C1 segment of cervical spinal cord (tissue), 14 donors: Measurements from ENCODE around the gene GALNT14.

Source experiments
- DNase-seq, 14 donors: peaks; one replicate each; lab custom pipeline; 2025; lab: John Stamatoyannopoulos, UW

The GALNT14 gene

DNA sequence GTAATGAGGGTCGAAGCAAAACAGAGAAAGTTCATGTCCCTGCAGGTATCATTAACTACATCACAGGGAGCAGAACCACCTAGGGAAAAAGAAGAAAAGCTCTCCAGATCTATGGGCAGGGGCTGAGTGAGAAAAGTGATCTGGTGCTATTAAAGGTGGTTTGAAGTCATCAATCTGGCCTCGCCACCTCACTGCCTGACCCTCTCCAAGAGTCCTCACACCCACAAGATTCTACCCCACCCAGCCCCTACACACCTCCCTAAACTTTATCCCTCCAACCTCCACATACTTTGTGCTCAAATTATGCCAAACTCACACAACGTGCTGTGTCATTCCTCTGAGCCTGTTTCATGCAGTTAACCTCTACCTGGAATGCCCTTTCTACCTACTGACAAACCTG lies 2.2 kb downstream of the GALNT14 start:
- no peak for DNase-seq

DNA sequence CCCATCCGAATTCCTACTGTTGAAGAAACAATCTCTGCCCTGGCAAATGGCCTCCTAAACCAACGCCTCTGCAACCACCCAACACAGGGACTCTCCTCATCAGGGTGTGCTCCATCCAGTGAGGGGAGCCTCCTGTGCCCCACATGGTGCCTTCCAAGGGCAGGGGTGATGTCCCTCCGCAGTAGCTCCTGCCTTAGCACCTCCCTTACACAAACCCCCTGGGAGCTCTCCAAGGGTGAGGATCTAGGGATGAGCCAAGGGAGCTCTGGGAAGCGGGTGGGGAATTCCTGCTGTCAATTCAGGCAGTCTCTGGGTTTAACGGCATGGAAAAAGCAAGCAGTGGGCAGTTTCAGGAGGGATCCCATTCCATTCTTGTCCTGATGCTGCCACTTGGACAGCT lies 3.8 kb downstream of the GALNT14 start:
- DNase-seq, result no peak

GRCh38 chr2:31132786-31133185 lies 5.5 kb downstream of the GALNT14 start:
- DNase-seq, result no peak

- no peak for DNase-seq
Observed at GRCh38 chr2:31131871-31132270, 6.4 kb downstream of the GALNT14 start.

DNA sequence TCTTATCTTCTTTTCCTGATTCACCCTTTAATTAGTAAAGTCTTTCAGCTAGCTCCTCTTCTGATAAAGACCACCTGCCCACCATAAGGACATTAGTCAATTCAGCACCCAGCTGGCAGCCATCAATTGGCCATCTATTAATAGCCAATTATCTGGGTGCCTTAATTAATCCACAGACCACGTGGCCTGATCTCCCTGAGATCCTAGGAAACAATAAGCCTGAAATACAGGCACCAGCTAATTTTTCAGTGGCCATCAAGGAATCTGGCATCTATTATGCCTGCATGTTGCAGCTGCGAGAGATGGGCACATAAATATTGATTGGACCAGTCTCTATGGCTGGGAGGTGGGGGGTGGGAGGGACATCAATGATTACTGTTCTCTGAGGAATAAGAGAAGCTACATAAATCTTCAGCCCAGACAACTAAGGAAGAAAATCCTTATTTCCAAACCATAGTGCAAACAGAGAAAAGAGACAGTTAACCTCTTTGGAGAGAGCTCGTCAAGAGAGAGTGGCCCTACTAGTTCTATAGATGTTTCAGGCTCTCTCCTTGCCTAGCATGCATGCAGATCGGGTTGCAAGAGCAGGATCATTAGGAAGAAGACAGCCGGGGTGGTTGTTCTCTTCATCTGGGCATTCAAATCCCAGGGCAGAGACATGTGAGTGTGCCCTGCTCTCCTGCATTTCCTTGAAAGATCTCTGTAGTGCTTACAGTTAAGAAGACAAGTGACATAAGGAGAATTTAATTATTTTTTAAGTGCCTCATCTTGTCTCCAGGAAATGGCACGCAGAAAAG lies 8.7 kb downstream of the GALNT14 start:
- no peak for DNase-seq

DNA sequence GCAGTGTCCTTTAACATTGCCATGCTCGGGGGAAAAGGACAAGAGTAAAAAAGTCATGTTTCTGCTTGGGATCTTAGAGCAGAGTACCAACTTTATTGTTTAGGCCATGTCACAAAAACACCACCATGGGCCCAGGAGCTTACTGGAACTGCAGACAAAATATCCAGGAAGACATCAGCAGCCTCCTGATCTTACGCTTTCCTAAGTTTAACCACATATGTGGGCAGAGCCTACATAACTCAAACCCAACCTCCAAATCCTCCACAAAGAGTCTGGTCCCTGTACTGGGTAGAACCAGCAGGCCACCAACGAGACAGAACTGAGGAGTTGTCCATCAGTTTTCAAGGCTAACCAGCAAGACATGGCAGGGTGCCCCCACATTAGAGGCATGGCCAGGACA lies 10.3 kb downstream of the GALNT14 start:
- DNase-seq, result no peak

DNA sequence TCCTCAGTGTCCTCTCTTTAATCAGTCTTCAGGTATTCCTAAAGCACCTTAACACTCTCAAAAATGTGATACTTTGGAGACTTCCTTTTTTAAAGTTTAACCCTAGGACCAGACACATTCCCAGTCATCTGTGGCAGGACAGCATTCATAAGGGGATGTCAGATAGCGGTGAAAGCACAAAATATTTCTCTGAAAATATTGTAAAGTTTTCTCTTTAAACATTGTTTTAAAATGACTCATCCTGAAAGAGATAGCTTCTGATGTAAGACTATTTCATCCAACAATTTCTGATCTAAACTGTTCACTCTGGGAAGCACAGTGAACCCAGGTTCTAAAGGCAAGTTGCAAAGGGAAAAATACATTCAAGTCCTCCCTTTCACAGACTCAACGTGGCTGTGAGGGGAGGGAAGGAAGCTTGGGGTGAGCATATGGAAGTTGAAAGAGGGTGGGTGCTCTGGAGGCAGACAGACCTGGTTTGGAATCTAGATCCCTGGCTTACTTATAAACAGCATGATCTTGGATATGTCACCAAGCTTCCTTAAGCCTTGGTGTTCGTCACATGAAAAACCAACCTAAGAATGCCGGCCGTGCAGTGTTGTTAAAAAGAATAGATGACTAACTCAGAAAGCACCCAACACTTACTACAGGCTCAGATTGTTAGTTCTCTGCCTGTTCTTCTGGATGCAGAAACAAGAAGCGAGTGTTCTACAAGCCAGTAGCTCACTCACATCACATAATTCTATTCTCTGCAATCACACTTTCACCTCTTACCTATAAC lies 12.1 kb downstream of the GALNT14 start:
- no peak for DNase-seq

- no peak for DNase-seq
Observed at GRCh38 chr2:31124904-31125303, 13.3 kb downstream of the GALNT14 start.

- no peak for DNase-seq
Observed at GRCh38 chr2:31122133-31122532, 16.1 kb downstream of the GALNT14 start.

DNA sequence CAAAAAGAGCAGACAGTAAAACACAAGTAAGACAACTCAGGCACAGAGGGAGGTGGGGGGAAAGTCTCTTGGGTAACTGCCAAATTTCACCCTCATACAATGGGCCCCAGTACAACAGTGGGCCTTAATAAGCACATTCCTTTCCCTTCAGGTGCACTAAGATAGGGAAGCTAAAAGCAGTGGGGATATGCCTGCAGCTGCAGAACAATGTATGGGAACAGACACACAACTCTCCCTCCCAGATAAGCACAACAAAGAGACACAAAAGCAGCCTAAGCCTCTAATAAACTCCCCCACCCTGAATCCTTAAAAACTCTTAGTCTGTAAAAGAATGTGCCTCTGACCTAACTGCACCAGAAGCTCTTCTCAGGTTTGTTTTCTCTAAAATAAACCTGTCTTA lies 24.5 kb downstream of the GALNT14 start:
- no peak for DNase-seq

DNA sequence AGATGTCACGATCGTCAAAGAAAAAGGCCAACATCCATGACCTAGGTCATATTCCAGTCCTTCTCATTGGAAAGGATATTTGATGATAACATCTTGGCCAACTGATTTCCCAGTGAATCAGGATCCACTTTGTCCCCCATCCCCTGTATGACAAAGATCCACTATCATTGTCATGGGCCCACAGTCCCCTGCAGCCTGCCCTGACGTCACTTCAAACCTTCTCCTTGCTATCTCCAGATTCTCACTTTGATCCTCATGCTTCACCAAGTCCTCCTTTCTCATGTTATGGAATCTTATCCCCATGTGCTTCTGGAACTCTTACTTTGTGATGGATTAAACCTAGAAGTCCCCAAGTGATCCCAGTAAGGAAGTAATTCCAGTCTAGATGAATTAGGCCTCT lies 25.7 kb downstream of the GALNT14 start:
- DNase-seq, result no peak

DNA sequence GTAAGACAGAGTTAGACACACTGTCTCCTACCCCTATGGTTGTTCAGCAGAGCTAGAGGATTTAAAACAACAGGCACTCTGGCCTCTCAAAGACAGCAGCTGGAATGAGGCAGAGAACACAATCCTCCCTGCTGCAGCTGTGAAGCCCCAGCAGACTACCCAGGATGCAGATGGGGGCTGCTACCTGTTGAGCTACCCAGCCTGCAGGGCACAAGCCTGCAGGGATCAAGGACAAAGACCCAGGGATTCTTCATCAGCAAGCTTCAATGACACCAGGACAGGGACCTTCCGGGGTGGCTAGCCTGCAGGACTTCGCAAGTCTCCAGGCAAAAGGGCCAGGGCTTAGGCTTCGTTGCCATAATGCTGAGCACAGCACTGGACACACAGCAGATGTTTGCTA lies 27.2 kb downstream of the GALNT14 start:
- DNase-seq, result no peak

DNA sequence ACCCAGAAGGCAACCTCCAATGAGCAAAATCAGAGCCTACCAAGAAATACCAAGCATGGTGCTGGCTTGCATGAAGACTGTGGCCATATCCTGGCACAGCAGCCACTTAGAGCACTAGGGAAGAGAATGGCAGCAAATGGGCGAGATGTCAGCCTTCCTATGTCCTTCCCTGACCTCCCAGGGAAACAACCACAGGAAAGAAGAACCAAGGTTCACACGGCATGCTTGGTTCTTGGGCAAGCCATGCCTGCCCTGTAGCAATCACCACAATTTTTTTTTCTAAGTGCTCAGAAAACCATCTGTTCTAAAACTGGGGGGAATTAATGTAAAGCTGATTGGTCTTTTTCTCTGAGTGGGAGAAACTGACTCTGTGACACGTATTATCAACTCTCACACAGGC lies 27.8 kb downstream of the GALNT14 start:
- no peak for DNase-seq

DNA sequence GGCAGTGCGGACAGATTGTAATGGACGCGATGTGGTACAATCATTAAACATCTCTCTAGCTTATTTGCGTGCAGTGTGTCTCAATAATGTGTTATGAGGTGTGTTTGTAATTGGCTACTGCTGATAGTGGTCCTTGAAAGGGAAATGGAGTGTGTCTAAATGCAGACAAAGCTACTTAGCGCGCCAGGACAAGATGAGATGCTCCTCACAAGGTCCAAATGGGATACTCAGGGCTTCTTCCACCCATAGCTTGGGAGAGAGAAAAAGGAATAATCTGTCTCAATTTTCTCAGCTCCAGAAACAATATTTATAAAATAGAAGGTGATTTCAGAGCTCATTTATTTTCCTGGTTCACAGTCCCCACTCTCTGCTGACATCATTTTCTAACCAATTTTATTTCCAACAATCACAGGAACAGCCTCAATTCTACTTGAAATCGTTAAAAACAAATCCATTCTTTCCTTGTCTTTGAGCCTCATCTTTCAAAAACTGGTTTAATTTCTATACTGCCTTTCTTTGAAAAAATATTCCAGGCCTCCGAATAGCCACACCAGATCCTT lies 28.5 kb downstream of the GALNT14 start:
- DNase-seq, result no peak

DNA sequence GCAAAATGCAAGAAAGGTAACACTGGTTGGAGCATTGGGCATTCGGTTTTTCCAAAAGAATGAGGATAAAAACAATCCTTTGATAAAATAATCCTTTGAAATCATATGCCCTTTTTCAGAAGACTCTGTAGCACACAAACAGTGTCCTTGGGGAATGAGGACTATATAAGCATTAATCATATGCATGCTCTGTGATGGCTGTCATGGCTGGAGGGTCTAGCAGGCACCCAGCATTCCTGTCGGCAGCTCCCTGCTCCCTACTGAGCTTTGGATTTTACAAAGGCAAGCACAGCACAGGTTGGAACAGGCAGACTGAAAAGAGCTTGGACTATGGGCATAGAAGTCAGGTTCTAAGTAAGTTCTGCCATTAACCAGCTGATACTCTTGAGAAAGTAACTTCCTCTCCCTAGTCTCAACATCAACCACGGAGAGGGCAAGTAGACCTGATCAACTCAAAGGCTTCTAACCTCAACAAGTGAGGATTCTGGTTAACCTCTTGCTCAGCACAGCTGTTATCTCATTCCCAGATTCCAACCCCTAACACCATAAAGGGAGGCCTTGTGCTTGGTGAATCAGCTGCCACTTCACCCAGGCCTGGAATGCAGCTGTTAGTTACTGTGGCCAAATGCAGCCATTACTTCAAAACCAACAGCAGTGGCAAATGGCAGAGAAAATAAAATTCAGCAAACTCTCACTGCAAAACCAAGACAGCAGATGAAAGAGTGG lies 29.5 kb downstream of the GALNT14 start:
- DNase-seq, result peak in 2 of 14 donors; percentile 1 to 8

GRCh38 chr2:31107591-31108300 lies 30.5 kb downstream of the GALNT14 start:
- DNase-seq, result no peak

- no peak for DNase-seq
Observed at GRCh38 chr2:31101701-31102100, 36.5 kb downstream of the GALNT14 start.

- DNase-seq, result no peak
Observed at GRCh38 chr2:31097962-31098613, 40.2 kb downstream of the GALNT14 start.

GRCh38 chr2:31090188-31090587 lies 48.1 kb downstream of the GALNT14 start:
- no peak for DNase-seq

GRCh38 chr2:31089645-31090044 lies 48.6 kb downstream of the GALNT14 start:
- DNase-seq, result no peak
